K562 treated with DMSO at 1 percent for 24 hours (cell line): ENCODE results near the gene PTPRU. TPM values are rescaled to one million over a fixed set of nuclear protein-coding genes. Genes with fewer than 3 reads are reported as not detected.

Experiments used
- total RNA-seq: library from RNA; unstranded; fragments of 300-600 nt; gene quantifications from 2 replicates; pipeline ENCODE4 v1.2.3, GENCODE V29; 2022; ENCODE audit warnings: low read depth; ENCODE audit not compliant: insufficient read depth

Gene PTPRU
- 16.7 and 19.9 TPM in 2 replicates for total RNA-seq

GRCh38 chr1:29235955-29236711, at the start of gene PTPRU:
TSS of gene PTPRU (plus strand) at chr1:29236522. CDS start at chr1:29236645, 123 bp downstream.

GRCh38 chr1:29230553-29231378, 5.6 kb upstream of the PTPRU start, which contains the start of gene MECR:
TSS of gene MECR (minus strand) at chr1:29230934. CDS start at chr1:29230906, 28 bp downstream.

Other genes with a start within 250 kb of the PTPRU start
- 0.15 TPM in 1 of 2 replicates, not detected in the other for gene TMEM200B, start 112.6 kb upstream of the PTPRU start, total RNA-seq
- gene SRSF4, start 54.6 kb upstream of the PTPRU start, total RNA-seq, result 84.3 and 91.9 TPM in 2 replicates
- 28.3 and 39.2 TPM in 2 replicates for gene MECR, start 5.6 kb upstream of the PTPRU start, total RNA-seq